NCI-H1048 (cell line): ENCODE results near the gene RDM1.

ENCODE experiments used
- DNase-seq: peaks from one replicate; lab custom pipeline; 2025; lab: John Stamatoyannopoulos, UW

Gene RDM1

GRCh38 chr17:35932586-35932985 lies 2.0 kb upstream of the RDM1 start:
- no peak for DNase-seq

- no peak for DNase-seq
Observed at GRCh38 chr17:35931794-35932425, 1.3 kb upstream of the RDM1 start.

- no peak for DNase-seq
Observed at GRCh38 chr17:35927714-35928113, 2.9 kb downstream of the RDM1 start.

- DNase-seq: no peak
Observed at GRCh38 chr17:35923609-35924114, 6.9 kb downstream of the RDM1 start.

GRCh38 chr17:35920229-35920628 lies 10.3 kb downstream of the RDM1 start:
- DNase-seq: no peak

- no peak for DNase-seq
Observed at GRCh38 chr17:35918665-35919064, 11.9 kb downstream of the RDM1 start.

GRCh38 chr17:35917519-35918213 lies 12.9 kb downstream of the RDM1 start:
- DNase-seq: no peak

GRCh38 chr17:35915153-35915964 lies 15.2 kb downstream of the RDM1 start:
- no peak for DNase-seq

- DNase-seq: no peak
Observed at GRCh38 chr17:35914354-35914753, 16.2 kb downstream of the RDM1 start.

GRCh38 chr17:35913609-35914008 lies 17.0 kb downstream of the RDM1 start:
- no peak for DNase-seq

- no peak for DNase-seq
Observed at GRCh38 chr17:35912942-35913341, 17.6 kb downstream of the RDM1 start.

- DNase-seq: no peak
Observed at GRCh38 chr17:35912339-35912912, 18.1 kb downstream of the RDM1 start.

GRCh38 chr17:35909408-35909807 lies 21.2 kb downstream of the RDM1 start:
- no peak for DNase-seq

GRCh38 chr17:35907691-35908090 lies 22.9 kb downstream of the RDM1 start:
- DNase-seq: no peak

GRCh38 chr17:35906926-35907637 lies 23.5 kb downstream of the RDM1 start:
- DNase-seq: no peak

GRCh38 chr17:35906191-35906925 lies 24.2 kb downstream of the RDM1 start:
- DNase-seq: no peak

- no peak for DNase-seq
Observed at GRCh38 chr17:35903451-35903850, 27.1 kb downstream of the RDM1 start.

GRCh38 chr17:35901631-35902175 lies 28.9 kb downstream of the RDM1 start:
- no peak for DNase-seq

GRCh38 chr17:35900708-35901480 lies 29.7 kb downstream of the RDM1 start:
- DNase-seq: no peak

- no peak for DNase-seq
Observed at GRCh38 chr17:35900280-35900679, 30.3 kb downstream of the RDM1 start.
